Karpas-422 (cell line): ENCODE measurements around the gene IPCEF1. TPM values are rescaled to one million over a fixed set of nuclear protein-coding genes. Genes with fewer than 3 reads are reported as not detected.
"Not testable (repeated sequence)": the region's sequence is repeated elsewhere in the genome, so short reads cannot be mapped to it uniquely, and the experiment has no call there.

Experiments
- DNase-seq: peaks from one replicate; pipeline ENCODE4 v3.0.0-alpha.2; 2015
- H2AFZ ChIP-seq: fragments of 200-600 bp; sonication (generic); 2 replicates; pipeline ENCODE4 v1.6.1; 2014; ENCODE audit warnings: antibody characterized with exemption, low read length, mixed read lengths
- H3K27ac ChIP-seq: fragments of 200-600 bp; sonication (generic); 2 replicates; pipeline ENCODE4 v1.5.1; 2014; ENCODE audit warnings: mild to moderate bottlenecking, low read length, moderate library complexity
- H3K27me3 ChIP-seq: fragments of 200-600 bp; sonication (generic); 2 replicates; pipeline ENCODE4 v1.6.1; 2014; ENCODE audit warnings: low read length, mixed read lengths
- H3K36me3 ChIP-seq: fragments of 200-600 bp; sonication (generic); 2 replicates; pipeline ENCODE4 v1.6.1; 2014; ENCODE audit warnings: low read length, mixed read lengths; ENCODE audit not compliant: insufficient read depth
- H3K4me1 ChIP-seq: fragments of 200-600 bp; sonication (generic); 2 replicates; pipeline ENCODE4 v1.6.1; 2014; ENCODE audit warnings: mild to moderate bottlenecking, low read length, mixed read lengths
- H3K4me2 ChIP-seq: fragments of 200-600 bp; sonication (generic); 2 replicates; pipeline ENCODE4 v1.6.1; 2014; ENCODE audit warnings: low read length, low read depth, mild to moderate bottlenecking; ENCODE audit not compliant: poor library complexity, severe bottlenecking
- H3K4me3 ChIP-seq: fragments of 200-600 bp; sonication (generic); 2 replicates; pipeline ENCODE4 v1.5.1; 2014; ENCODE audit warnings: mild to moderate bottlenecking, antibody characterized with exemption, low read length, mixed read lengths
- H3K79me2 ChIP-seq: fragments of 200-600 bp; sonication (generic); 2 replicates; pipeline ENCODE4 v1.6.1; 2014; ENCODE audit warnings: mild to moderate bottlenecking, low read length, mixed read lengths
- H3K9ac ChIP-seq: fragments of 200-600 bp; sonication (generic); 2 replicates; pipeline ENCODE4 v1.6.0; 2014; ENCODE audit warnings: low read length
- H3K9me2 ChIP-seq: fragments of 200-600 bp; sonication (generic), shearing (Covaris generic); replicated peaks from 2 replicates; pipeline ENCODE4 v1.6.0; 2014; ENCODE audit warnings: mild to moderate bottlenecking, low read length, moderate library complexity; ENCODE audit not compliant: insufficient read depth
- H3K9me3 ChIP-seq: fragments of 300-700, 200-600 bp; sonication (generic); 2 replicates; pipeline ENCODE4 v1.6.1; 2014; ENCODE audit warnings: low read length, mixed read lengths
- H4K20me1 ChIP-seq: fragments of 200-600 bp; sonication (generic); 2 replicates; pipeline ENCODE4 v1.6.1; 2014; ENCODE audit warnings: mild to moderate bottlenecking, antibody characterized with exemption, low read length, low read depth; ENCODE audit not compliant: insufficient read depth
- total RNA-seq: library from RNA; depleted of rRNA; stranded (reverse); fragments of >200 nt; shearing (Covaris generic); gene quantifications from 2 replicates; pipeline ENCODE4 v1.2.3, GENCODE V29; 2014; ENCODE audit warnings: low replicate concordance

The IPCEF1 gene
- total RNA-seq, 1 experiment from 2014 or later: not detected

- H4K20me1 ChIP-seq: no peaks in the 10 kb centered on the region
- no peaks in the 10 kb centered on the region for H3K79me2 ChIP-seq
- no peaks in the 10 kb centered on the region for H3K9me3 ChIP-seq
- H3K27me3 ChIP-seq: no peaks in the 10 kb centered on the region
- no peak overlapping the region for H3K27ac ChIP-seq
- no peak overlapping the region for H2AFZ ChIP-seq
- no peaks in the 10 kb centered on the region for H3K9me2 ChIP-seq
- no peak for DNase-seq
- H3K4me1 ChIP-seq: no peaks in the 10 kb centered on the region
- H3K36me3 ChIP-seq: no peaks in the 10 kb centered on the region
- H3K4me2 ChIP-seq: no peak overlapping the region
- no peak overlapping the region for H3K4me3 ChIP-seq
- H3K9ac ChIP-seq: no peak overlapping the region
These were observed 36.4 kb downstream of the IPCEF1 start for GRCh38 chr6:154320181-154320580.

- H3K4me1 ChIP-seq: no peaks in the 10 kb centered on the region
- DNase-seq: no peak
- no peaks in the 10 kb centered on the region for H3K9me2 ChIP-seq
- no peak overlapping the region for H2AFZ ChIP-seq
- H3K27me3 ChIP-seq: no peaks in the 10 kb centered on the region
- H3K9me3 ChIP-seq: no peaks in the 10 kb centered on the region
- no peak overlapping the region for H3K27ac ChIP-seq
- no peak overlapping the region for H3K4me2 ChIP-seq
- H4K20me1 ChIP-seq: no peaks in the 10 kb centered on the region
- no peak overlapping the region for H3K4me3 ChIP-seq
- H3K79me2 ChIP-seq: no peaks in the 10 kb centered on the region
- no peak overlapping the region for H3K9ac ChIP-seq
- no peaks in the 10 kb centered on the region for H3K36me3 ChIP-seq
These were observed 37.3 kb downstream of the IPCEF1 start for GRCh38 chr6:154319231-154319858.

- H3K27ac ChIP-seq: no peak overlapping the region
- H3K79me2 ChIP-seq: no peaks in the 10 kb centered on the region
- no peaks in the 10 kb centered on the region for H3K9me2 ChIP-seq
- H3K4me1 ChIP-seq: no peaks in the 10 kb centered on the region
- H3K4me2 ChIP-seq: no peak overlapping the region
- no peak overlapping the region for H3K4me3 ChIP-seq
- no peak for DNase-seq
- H3K9me3 ChIP-seq: no peaks in the 10 kb centered on the region
- no peaks in the 10 kb centered on the region for H3K27me3 ChIP-seq
- no peak overlapping the region for H2AFZ ChIP-seq
- H3K36me3 ChIP-seq: no peaks in the 10 kb centered on the region
- no peaks in the 10 kb centered on the region for H4K20me1 ChIP-seq
- H3K9ac ChIP-seq: no peak overlapping the region
These were observed 37.9 kb downstream of the IPCEF1 start for GRCh38 chr6:154318721-154319120.

- no peaks in the 10 kb centered on the region for H3K79me2 ChIP-seq
- H3K4me3 ChIP-seq: no peak overlapping the region
- H3K4me1 ChIP-seq: no peaks in the 10 kb centered on the region
- H2AFZ ChIP-seq: no peak overlapping the region
- H3K36me3 ChIP-seq: no peaks in the 10 kb centered on the region
- no peaks in the 10 kb centered on the region for H3K27me3 ChIP-seq
- no peak overlapping the region for H3K9ac ChIP-seq
- H4K20me1 ChIP-seq: no peaks in the 10 kb centered on the region
- H3K9me3 ChIP-seq: no peaks in the 10 kb centered on the region
- no peak overlapping the region for H3K27ac ChIP-seq
- H3K4me2 ChIP-seq: no peak overlapping the region
- DNase-seq: no peak
- no peaks in the 10 kb centered on the region for H3K9me2 ChIP-seq
These were observed 40.5 kb downstream of the IPCEF1 start for GRCh38 chr6:154316131-154316530.

- Histone ChIP-seq H2AFZ (no peak overlapping the region), H3K4me2 (no peak overlapping the region), H3K27me3 (no peaks in the 10 kb centered on the region), H3K9ac (no peak overlapping the region), H3K9me3 (no peaks in the 10 kb centered on the region), H3K36me3 (no peaks in the 10 kb centered on the region), H3K9me2 (no peaks in the 10 kb centered on the region), H4K20me1 (no peaks in the 10 kb centered on the region), H3K79me2 (no peaks in the 10 kb centered on the region), H3K4me1 (no peaks in the 10 kb centered on the region), H3K4me3 (no peak overlapping the region), H3K27ac (no peak overlapping the region)
- no peak for DNase-seq
These were observed 42.5 kb downstream of the IPCEF1 start for GRCh38 chr6:154314084-154314483.

GRCh38 chr6:154308986-154309385, 47.6 kb downstream of the IPCEF1 start:
- Histone ChIP-seq H4K20me1 (no peaks in the 10 kb centered on the region), H3K4me2 (no peak overlapping the region), H2AFZ (no peak overlapping the region), H3K9me2 (no peaks in the 10 kb centered on the region), H3K4me3 (no peak overlapping the region), H3K79me2 (no peaks in the 10 kb centered on the region), H3K9ac (no peak overlapping the region), H3K4me1 (no peaks in the 10 kb centered on the region), H3K9me3 (no peaks in the 10 kb centered on the region), H3K27me3 (no peaks in the 10 kb centered on the region), H3K36me3 (no peaks in the 10 kb centered on the region), H3K27ac (no peak overlapping the region)
- DNase-seq: no peak

GRCh38 chr6:154307696-154308425, 48.7 kb downstream of the IPCEF1 start:
- Histone ChIP-seq H3K4me2 (no peak overlapping the region), H3K9ac (no peak overlapping the region), H3K36me3 (no peaks in the 10 kb centered on the region), H3K9me2 (no peaks in the 10 kb centered on the region), H3K4me3 (no peak overlapping the region), H2AFZ (no peak overlapping the region), H3K27me3 (no peaks in the 10 kb centered on the region), H3K9me3 (no peaks in the 10 kb centered on the region), H4K20me1 (no peaks in the 10 kb centered on the region), H3K4me1 (peaks cover 9% of the 10 kb centered on the region), H3K79me2 (no peaks in the 10 kb centered on the region), H3K27ac (no peak overlapping the region)
- no peak for DNase-seq

GRCh38 chr6:154307147-154307546, 49.5 kb downstream of the IPCEF1 start:
- not testable (repeated sequence) for H3K4me2 ChIP-seq, H4K20me1 ChIP-seq, DNase-seq, H3K36me3 ChIP-seq, H3K79me2 ChIP-seq, H3K27me3 ChIP-seq, H3K9ac ChIP-seq, H3K4me3 ChIP-seq, H3K9me2 ChIP-seq, H3K9me3 ChIP-seq, H2AFZ ChIP-seq, H3K27ac ChIP-seq
- peaks cover 16% of the 10 kb centered on the region for H3K4me1 ChIP-seq
